ENCODE data around the gene SETDB2.

DNA sequence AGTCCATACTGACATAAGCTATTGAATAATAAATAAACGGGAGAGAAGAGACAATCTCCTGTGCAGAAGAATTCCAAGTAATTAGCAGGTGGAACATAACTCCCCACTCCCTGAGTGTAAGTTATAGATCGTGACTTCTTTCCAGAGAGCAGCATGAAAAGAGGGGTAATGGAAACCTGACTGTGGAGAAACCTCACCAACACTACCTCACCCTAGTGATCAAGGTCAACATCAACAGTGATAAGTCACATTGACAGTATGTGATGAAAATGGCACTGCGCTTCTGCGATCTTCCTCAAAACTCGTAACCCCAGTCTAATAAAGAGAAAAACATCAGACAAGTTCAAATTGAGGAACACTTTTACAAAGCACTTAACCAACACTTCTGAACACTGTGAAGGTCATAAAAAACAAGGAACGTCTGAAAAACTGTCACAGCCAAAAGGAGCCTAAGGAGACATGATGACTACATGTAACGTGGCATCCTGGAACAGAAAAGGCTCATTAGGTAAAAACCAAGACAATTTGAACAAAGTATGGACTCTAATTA is 20.0 kb upstream of the SETDB2 start:
- TF ChIP-seq, protein P1, sequence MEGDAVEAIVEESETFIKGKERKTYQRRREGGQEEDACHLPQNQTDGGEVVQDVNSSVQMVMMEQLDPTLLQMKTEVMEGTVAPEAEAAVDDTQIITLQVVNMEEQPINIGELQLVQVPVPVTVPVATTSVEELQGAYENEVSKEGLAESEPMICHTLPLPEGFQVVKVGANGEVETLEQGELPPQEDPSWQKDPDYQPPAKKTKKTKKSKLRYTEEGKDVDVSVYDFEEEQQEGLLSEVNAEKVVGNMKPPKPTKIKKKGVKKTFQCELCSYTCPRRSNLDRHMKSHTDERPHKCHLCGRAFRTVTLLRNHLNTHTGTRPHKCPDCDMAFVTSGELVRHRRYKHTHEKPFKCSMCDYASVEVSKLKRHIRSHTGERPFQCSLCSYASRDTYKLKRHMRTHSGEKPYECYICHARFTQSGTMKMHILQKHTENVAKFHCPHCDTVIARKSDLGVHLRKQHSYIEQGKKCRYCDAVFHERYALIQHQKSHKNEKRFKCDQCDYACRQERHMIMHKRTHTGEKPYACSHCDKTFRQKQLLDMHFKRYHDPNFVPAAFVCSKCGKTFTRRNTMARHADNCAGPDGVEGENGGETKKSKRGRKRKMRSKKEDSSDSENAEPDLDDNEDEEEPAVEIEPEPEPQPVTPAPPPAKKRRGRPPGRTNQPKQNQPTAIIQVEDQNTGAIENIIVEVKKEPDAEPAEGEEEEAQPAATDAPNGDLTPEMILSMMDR (IDR thresholded peaks at IDR 0.05 in 4 of 5, conservative IDR thresholded peaks at IDR 0.05 in 1 of 5), result no peak
- no peak for TF ChIP-seq POLR2A (IDR thresholded peaks at IDR 0.05)
